ENCODE measurements around the gene SCGB2B2.
"Not testable (repeated sequence)": the region's sequence is repeated elsewhere in the genome, so short reads cannot be mapped to it uniquely, and the experiment has no call there.

Gene SCGB2B2

DNA sequence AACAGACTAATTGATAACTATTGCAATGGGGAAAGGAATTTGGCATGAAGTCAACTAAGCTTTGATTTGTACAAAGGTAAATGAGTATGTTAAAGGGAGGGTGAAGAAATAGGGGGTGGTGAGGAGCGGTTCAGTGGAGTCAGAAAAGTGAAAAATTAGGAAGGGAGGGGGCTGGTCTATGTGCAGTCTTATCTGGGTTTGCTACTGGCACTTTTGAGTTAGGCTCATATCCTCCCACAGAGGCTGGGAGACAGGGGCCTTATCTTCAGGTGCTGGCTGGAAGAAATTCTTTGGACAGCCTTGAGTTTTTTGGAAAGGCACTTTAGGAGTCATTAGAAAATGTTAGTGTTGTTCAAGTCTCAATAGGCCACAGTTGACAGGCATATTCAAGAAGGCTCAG is 11.6 kb upstream of the SCGB2B2 start:
- no peak for DNase-seq
- Histone ChIP-seq H3K36me3 (ENCODE audit: control insufficient read depth, insufficient read depth, low read length) (peaks cover 6% of the 10 kb centered on the region), H3K9me3 (ENCODE audit: control insufficient read depth, low read length) (peaks cover 22% of the 10 kb centered on the region), H3K4me3 (ENCODE audit: insufficient read depth, low read depth, low read length, poor library complexity, severe bottlenecking) (no peak overlapping the region), H3K27ac (ENCODE audit: insufficient read depth, low read length, poor library complexity, severe bottlenecking) (no peak overlapping the region), H3K27me3 (replicated peaks; ENCODE audit: control insufficient read depth, insufficient read depth, low read length, poor library complexity, severe bottlenecking) (no peaks in the 10 kb centered on the region), H3K4me1 (ENCODE audit: control insufficient read depth, insufficient read depth, low read length, poor library complexity, severe bottlenecking) (no peaks in the 10 kb centered on the region)

DNA sequence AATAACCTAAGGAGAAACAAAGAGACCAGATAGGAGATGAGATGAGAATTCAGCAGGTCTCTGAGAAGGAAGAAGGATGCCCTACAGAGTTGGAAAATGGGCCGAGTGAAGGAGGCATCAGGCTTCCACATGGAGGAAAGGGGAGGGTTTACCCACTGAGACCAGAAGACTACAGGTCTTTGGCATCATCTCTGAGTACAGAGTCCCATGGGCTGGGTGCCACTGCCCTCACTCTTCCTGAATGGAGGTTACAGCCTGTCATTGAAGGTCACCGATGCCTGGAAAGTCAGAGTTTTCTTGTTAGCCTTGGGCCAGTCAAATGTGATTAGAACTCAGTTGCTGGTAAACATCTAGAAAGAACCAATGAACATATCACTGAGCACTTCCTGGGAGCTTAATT is 10.4 kb upstream of the SCGB2B2 start:
- Histone ChIP-seq H3K36me3 (ENCODE audit: control insufficient read depth, insufficient read depth, low read length) (peaks cover 18% of the 10 kb centered on the region), H3K9me3 (ENCODE audit: control insufficient read depth, low read length) (peaks cover 22% of the 10 kb centered on the region), H3K27me3 (replicated peaks; ENCODE audit: control insufficient read depth, insufficient read depth, low read length, poor library complexity, severe bottlenecking) (no peaks in the 10 kb centered on the region), H3K4me1 (ENCODE audit: control insufficient read depth, insufficient read depth, low read length, poor library complexity, severe bottlenecking) (no peaks in the 10 kb centered on the region), H3K27ac (ENCODE audit: insufficient read depth, low read length, poor library complexity, severe bottlenecking) (no peak overlapping the region), H3K4me3 (ENCODE audit: insufficient read depth, low read depth, low read length, poor library complexity, severe bottlenecking) (no peak overlapping the region)
- no peak for DNase-seq

DNA sequence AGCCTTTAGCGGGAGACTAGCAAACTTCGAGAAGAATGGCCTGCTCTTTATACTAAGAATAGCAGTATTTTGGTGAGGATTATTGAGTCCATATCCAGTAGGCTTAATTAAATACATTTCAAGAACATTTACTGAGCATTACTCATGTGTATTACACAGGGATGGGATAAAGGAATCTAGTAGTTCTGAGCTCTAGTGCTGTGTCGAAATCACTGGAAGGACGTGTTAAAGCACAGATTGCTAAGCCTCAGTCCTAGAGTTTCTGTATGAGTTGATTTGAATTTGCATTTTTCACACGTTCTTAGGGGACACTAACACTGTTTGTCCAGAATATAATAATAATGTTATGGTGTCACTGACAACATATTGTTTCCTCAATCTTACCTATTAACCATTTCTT is 9.5 kb upstream of the SCGB2B2 start:
- peaks cover 24% of the 10 kb centered on the region for H3K9me3 ChIP-seq (ENCODE audit: control insufficient read depth, low read length)
- DNase-seq = no peak
- H3K27me3 ChIP-seq (replicated peaks; ENCODE audit: control insufficient read depth, insufficient read depth, low read length, poor library complexity, severe bottlenecking) = no peaks in the 10 kb centered on the region
- no peak overlapping the region for H3K27ac ChIP-seq (ENCODE audit: insufficient read depth, low read length, poor library complexity, severe bottlenecking)
- H3K36me3 ChIP-seq (ENCODE audit: control insufficient read depth, insufficient read depth, low read length) = peaks cover 25% of the 10 kb centered on the region
- no peak overlapping the region for H3K4me3 ChIP-seq (ENCODE audit: insufficient read depth, low read depth, low read length, poor library complexity, severe bottlenecking)
- H3K4me1 ChIP-seq (ENCODE audit: control insufficient read depth, insufficient read depth, low read length, poor library complexity, severe bottlenecking) = no peaks in the 10 kb centered on the region

GRCh38 chr19:34685266-34685665 is 8.3 kb upstream of the SCGB2B2 start:
- H3K9me3 ChIP-seq (ENCODE audit: control insufficient read depth, low read length) = peaks cover 27% of the 10 kb centered on the region
- not testable (repeated sequence) for H3K4me1 ChIP-seq (ENCODE audit: control insufficient read depth, insufficient read depth, low read length, poor library complexity, severe bottlenecking); DNase-seq; H3K27ac ChIP-seq (ENCODE audit: insufficient read depth, low read length, poor library complexity, severe bottlenecking); H3K27me3 ChIP-seq (replicated peaks; ENCODE audit: control insufficient read depth, insufficient read depth, low read length, poor library complexity, severe bottlenecking); H3K4me3 ChIP-seq (ENCODE audit: insufficient read depth, low read depth, low read length, poor library complexity, severe bottlenecking)
- H3K36me3 ChIP-seq (ENCODE audit: control insufficient read depth, insufficient read depth, low read length) = peaks cover 28% of the 10 kb centered on the region

DNA sequence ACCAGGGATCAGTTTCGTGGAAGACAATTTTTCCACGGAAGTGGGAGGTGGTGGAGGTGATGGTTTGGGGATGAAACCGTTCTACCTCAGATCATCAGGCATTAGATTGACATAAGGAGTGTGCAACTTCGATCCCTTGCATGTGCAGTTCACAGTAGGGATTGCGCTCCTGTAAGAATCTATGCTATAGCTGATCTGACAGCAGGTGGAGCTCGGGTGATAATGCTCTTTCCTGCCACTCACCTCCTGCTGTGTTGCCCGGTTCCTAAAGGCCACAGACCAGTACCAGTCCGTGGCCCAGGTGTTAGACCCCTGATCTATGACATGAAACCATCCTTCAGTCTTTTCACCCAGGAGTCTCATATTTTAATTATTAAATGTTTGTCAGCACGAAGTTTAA is 4.5 kb upstream of the SCGB2B2 start:
- no peak for DNase-seq
- peaks cover 4% of the 10 kb centered on the region for H3K4me1 ChIP-seq (ENCODE audit: control insufficient read depth, insufficient read depth, low read length, poor library complexity, severe bottlenecking)
- H3K36me3 ChIP-seq (ENCODE audit: control insufficient read depth, insufficient read depth, low read length) = peaks cover 36% of the 10 kb centered on the region
- no peaks in the 10 kb centered on the region for H3K27me3 ChIP-seq (replicated peaks; ENCODE audit: control insufficient read depth, insufficient read depth, low read length, poor library complexity, severe bottlenecking)
- H3K4me3 ChIP-seq (ENCODE audit: insufficient read depth, low read depth, low read length, poor library complexity, severe bottlenecking) = no peak overlapping the region
- no peak overlapping the region for H3K27ac ChIP-seq (ENCODE audit: insufficient read depth, low read length, poor library complexity, severe bottlenecking)
- H3K9me3 ChIP-seq (ENCODE audit: control insufficient read depth, low read length) = peaks cover 16% of the 10 kb centered on the region

DNA sequence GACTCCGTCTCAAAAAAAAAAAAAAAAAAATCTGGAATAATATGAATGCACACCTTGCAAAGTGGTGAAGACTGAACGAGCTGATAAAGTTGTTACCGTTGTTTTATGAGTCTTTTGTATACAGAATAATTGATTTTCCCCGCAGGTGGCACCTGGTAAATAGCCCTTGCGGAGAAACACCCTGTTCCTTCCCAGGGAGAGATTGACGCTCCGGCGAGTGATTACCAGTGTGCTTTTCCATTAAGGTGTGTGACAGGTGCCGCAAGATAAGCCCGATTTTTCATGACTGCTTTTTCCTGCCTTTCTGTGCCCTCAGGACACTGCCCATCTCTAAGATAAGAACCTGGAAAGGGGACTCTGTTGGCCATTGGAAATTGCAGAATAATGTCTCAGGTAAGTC is 1.5 kb upstream of the SCGB2B2 start:
- H3K36me3 ChIP-seq (ENCODE audit: control insufficient read depth, insufficient read depth, low read length) = peaks cover 28% of the 10 kb centered on the region
- H3K9me3 ChIP-seq (ENCODE audit: control insufficient read depth, low read length) = peaks cover 5% of the 10 kb centered on the region
- no peak overlapping the region for H3K4me3 ChIP-seq (ENCODE audit: insufficient read depth, low read depth, low read length, poor library complexity, severe bottlenecking)
- H3K27ac ChIP-seq (ENCODE audit: insufficient read depth, low read length, poor library complexity, severe bottlenecking) = no peak overlapping the region
- H3K27me3 ChIP-seq (replicated peaks; ENCODE audit: control insufficient read depth, insufficient read depth, low read length, poor library complexity, severe bottlenecking) = no peaks in the 10 kb centered on the region
- no peak for DNase-seq
- peaks cover 6% of the 10 kb centered on the region for H3K4me1 ChIP-seq (ENCODE audit: control insufficient read depth, insufficient read depth, low read length, poor library complexity, severe bottlenecking)

- Histone ChIP-seq H3K4me1 (ENCODE audit: control insufficient read depth, insufficient read depth, low read length, poor library complexity, severe bottlenecking) (peaks cover 6% of the 10 kb centered on the region), H3K36me3 (ENCODE audit: control insufficient read depth, insufficient read depth, low read length) (peaks cover 24% of the 10 kb centered on the region), H3K9me3 (ENCODE audit: control insufficient read depth, low read length) (peaks cover 5% of the 10 kb centered on the region), H3K27ac (ENCODE audit: insufficient read depth, low read length, poor library complexity, severe bottlenecking) (peak overlapping the region; percentile 82), H3K4me3 (ENCODE audit: insufficient read depth, low read depth, low read length, poor library complexity, severe bottlenecking) (peak overlapping the region; percentile 80), H3K27me3 (replicated peaks; ENCODE audit: control insufficient read depth, insufficient read depth, low read length, poor library complexity, severe bottlenecking) (no peaks in the 10 kb centered on the region)
- no peak for DNase-seq
These were observed 1.1 kb upstream of the SCGB2B2 start for GRCh38 chr19:34678085-34678412.

DNA sequence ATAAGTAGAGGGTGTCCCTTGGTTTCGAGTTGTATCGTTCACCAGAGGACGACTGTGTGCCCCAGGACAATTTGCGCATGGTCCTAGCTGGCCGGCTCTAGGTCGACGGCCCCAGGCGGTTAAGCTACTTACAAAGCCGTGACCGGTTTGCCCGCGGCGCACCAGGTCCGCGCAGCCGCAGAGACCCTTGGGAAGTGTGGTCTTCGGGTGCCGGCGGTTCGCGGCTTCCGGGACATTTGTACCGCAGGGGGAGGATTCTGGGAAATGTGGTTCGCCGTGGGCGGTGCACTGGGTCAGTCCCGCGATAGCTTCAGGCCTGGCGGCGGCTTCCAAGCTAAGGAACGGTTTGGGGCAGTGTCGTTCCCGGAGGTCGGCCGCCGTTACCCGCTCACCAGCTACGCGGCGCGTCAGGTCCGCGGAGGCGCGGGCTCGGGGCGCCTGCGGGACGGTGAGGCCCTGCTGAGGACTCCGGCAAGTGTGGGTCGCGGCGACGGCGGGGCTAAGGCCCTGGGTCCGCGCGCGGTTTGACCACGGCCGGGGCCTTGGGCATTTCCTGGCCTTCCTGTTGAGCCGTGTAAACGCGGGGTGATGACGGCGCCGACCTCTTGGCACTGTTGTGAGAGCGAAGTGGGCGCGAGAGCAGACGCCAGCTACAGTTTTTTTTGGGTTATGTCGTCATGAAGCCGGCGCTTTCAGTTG is 576 bp upstream of the SCGB2B2 start, which contains the start of gene ZNF302:
Gene ZNF302, plus strand, starts transcription at position 293 of the 699 bp plus-strand sequence. CDS start 1,127 bp downstream, outside the sequence.
- peaks cover 6% of the 10 kb centered on the region for H3K4me1 ChIP-seq (ENCODE audit: control insufficient read depth, insufficient read depth, low read length, poor library complexity, severe bottlenecking)
- peak within 1 kb of the TSS; percentile 80 for H3K4me3 ChIP-seq (ENCODE audit: insufficient read depth, low read depth, low read length, poor library complexity, severe bottlenecking)
- H3K9me3 ChIP-seq (ENCODE audit: control insufficient read depth, low read length) = peaks cover 5% of the 10 kb centered on the region
- peak; percentile 86 to 88 (median 87) for DNase-seq
- H3K27ac ChIP-seq (ENCODE audit: insufficient read depth, low read length, poor library complexity, severe bottlenecking) = peak within 1 kb of the TSS; percentile 82
- H3K36me3 ChIP-seq (ENCODE audit: control insufficient read depth, insufficient read depth, low read length) = peaks cover 19% of the 10 kb centered on the region
- H3K27me3 ChIP-seq (replicated peaks; ENCODE audit: control insufficient read depth, insufficient read depth, low read length, poor library complexity, severe bottlenecking) = no peaks in the 10 kb centered on the region

GRCh38 chr19:34675919-34676318 is 1.0 kb downstream of the SCGB2B2 start:
- Histone ChIP-seq H3K27me3 (replicated peaks; ENCODE audit: control insufficient read depth, insufficient read depth, low read length, poor library complexity, severe bottlenecking) (no peaks in the 10 kb centered on the region), H3K9me3 (ENCODE audit: control insufficient read depth, low read length) (no peaks in the 10 kb centered on the region), H3K27ac (ENCODE audit: insufficient read depth, low read length, poor library complexity, severe bottlenecking) (no peak overlapping the region), H3K4me3 (ENCODE audit: insufficient read depth, low read depth, low read length, poor library complexity, severe bottlenecking) (no peak overlapping the region), H3K4me1 (ENCODE audit: control insufficient read depth, insufficient read depth, low read length, poor library complexity, severe bottlenecking) (peaks cover 6% of the 10 kb centered on the region), H3K36me3 (ENCODE audit: control insufficient read depth, insufficient read depth, low read length) (peaks cover 8% of the 10 kb centered on the region)
- DNase-seq = no peak

DNA sequence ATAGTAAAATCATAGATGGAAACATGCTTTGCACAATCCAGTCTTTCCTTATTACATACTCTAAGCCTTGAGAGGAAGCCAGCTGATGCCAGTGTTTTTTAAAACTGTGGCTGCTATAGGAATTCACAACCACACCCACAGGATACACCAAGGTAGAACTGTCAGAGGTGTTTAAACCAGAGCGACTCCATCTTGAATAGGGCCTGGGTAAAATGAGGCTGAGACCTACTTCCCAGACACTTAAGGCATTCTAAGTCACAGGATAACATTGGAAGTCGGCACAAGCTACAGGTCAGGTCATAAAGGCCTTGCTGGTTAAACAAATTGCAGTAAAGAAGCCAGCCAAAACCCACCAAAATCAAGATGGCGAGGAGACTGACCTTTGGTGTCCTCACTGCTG is 1.7 kb downstream of the SCGB2B2 start:
- H3K4me3 ChIP-seq (ENCODE audit: insufficient read depth, low read depth, low read length, poor library complexity, severe bottlenecking) = no peak overlapping the region
- H3K27me3 ChIP-seq (replicated peaks; ENCODE audit: control insufficient read depth, insufficient read depth, low read length, poor library complexity, severe bottlenecking) = no peaks in the 10 kb centered on the region
- H3K36me3 ChIP-seq (ENCODE audit: control insufficient read depth, insufficient read depth, low read length) = peaks cover 8% of the 10 kb centered on the region
- peaks cover 6% of the 10 kb centered on the region for H3K4me1 ChIP-seq (ENCODE audit: control insufficient read depth, insufficient read depth, low read length, poor library complexity, severe bottlenecking)
- no peak for DNase-seq
- H3K27ac ChIP-seq (ENCODE audit: insufficient read depth, low read length, poor library complexity, severe bottlenecking) = no peak overlapping the region
- no peaks in the 10 kb centered on the region for H3K9me3 ChIP-seq (ENCODE audit: control insufficient read depth, low read length)
